ENCODE results near the gene CCNY.

DNA sequence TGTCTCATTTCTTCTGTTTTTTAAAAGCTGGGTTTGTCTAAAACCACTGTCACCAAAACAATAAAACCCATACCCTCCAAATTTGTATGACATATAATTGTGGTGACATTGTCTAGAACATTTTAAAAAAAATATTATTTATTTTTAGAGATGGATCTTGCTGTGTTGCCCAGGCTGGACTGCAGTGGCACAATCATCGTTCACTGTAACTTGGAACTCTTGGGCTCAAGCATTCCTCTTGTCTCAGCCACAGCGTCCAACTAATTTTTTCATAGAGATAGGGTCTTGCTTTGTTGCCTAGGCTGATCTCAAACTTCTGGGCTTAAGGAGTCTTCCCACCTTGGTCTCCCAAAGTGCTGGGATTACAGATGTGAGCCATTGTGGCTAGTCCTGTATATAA is 116.5 kb downstream of the CCNY start:
- TF ChIP-seq, protein P1, sequence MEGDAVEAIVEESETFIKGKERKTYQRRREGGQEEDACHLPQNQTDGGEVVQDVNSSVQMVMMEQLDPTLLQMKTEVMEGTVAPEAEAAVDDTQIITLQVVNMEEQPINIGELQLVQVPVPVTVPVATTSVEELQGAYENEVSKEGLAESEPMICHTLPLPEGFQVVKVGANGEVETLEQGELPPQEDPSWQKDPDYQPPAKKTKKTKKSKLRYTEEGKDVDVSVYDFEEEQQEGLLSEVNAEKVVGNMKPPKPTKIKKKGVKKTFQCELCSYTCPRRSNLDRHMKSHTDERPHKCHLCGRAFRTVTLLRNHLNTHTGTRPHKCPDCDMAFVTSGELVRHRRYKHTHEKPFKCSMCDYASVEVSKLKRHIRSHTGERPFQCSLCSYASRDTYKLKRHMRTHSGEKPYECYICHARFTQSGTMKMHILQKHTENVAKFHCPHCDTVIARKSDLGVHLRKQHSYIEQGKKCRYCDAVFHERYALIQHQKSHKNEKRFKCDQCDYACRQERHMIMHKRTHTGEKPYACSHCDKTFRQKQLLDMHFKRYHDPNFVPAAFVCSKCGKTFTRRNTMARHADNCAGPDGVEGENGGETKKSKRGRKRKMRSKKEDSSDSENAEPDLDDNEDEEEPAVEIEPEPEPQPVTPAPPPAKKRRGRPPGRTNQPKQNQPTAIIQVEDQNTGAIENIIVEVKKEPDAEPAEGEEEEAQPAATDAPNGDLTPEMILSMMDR (conservative IDR thresholded peaks at IDR 0.05 in 1 of 2, IDR thresholded peaks at IDR 0.05 in 1 of 2; ENCODE audit: extremely low read depth in 1 of 2, insufficient read depth in 1 of 2, low read depth in 1 of 2, low read length in 2 of 2), result no peak
- no peak for TF ChIP-seq EZH2 (IDR thresholded peaks at IDR 0.05; ENCODE audit: borderline replicate concordance, low read length)

Measured in mammary epithelial cell (primary cell).